Astrocyte of the cerebellum (primary cell): Measurements from ENCODE around the gene ASTN2.

Source experiments
- DNase-seq: peaks from one replicate; pipeline ENCODE4 v3.0.0-alpha.2; 2011; ENCODE audit warnings: low read depth
- H3K4me3 ChIP-seq: 2 replicates; pipeline ENCODE4 v1.5.1; 2011; ENCODE audit warnings: mild to moderate bottlenecking, low read depth, low read length, moderate library complexity
- CTCF ChIP-seq: IDR thresholded peaks from 2 replicates; pipeline ENCODE4 v1.5.1; 2012; ENCODE audit warnings: low read length, low read depth, moderate library complexity, mild to moderate bottlenecking; ENCODE audit errors: missing control alignments
- in situ Hi-C: cut with HindIII; loops from 2 replicates; pipeline ENCODE4 v1.10.0; 2017; ENCODE audit warnings: low sequenced_read_pairs

Gene ASTN2

GRCh38 chr9:116417464-116417863 lies 997.4 kb downstream of the ASTN2 start:
- H3K4me3 ChIP-seq: no peak overlapping the region
- DNase-seq: no peak
- no peak for TF ChIP-seq CTCF
- in situ Hi-C loops: no loop called here

DNA sequence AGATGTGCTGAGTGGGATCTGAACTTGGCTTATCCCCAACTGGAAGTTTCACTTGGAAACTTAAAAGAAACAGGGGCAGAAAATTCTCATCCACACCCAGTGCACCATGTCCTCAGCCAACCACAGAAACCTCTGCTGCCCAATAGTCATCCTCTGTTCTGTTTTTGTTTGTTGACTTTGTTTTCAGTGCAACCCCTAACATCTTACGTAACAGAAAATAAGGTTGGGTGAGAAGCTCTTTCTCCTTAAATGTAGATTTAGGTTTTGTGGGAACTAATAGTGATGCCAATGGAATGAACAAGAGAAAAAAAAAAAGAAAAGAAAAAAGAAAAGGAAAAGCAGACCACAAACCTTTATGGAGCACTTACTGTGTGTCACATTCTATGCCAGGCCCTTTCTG lies 998.4 kb downstream of the ASTN2 start:
- no peak for DNase-seq
- in situ Hi-C loops: no loop called here
- no peak for TF ChIP-seq CTCF
- H3K4me3 ChIP-seq: no peak overlapping the region

DNA sequence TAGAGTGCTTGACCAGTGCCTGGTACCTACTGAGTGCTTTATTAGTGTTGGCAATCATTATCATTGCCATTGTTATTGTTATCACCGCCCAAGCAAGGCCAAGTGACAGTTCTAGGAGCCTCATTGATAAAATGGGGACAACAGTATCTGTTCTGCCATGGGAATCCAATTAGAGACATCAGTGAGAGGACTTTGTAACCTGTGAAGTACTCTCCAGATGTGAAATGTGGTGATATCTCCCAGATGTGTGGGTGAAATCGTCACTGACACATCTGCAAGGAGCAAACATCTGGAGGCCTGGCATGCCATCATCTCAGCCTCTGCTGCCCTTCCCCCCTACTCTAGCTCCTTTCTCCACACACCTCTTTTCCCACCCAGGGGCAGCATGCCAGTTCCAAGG lies 1000.5 kb downstream of the ASTN2 start:
- DNase-seq: no peak
- no peak overlapping the region for H3K4me3 ChIP-seq
- TF ChIP-seq CTCF: no peak
- in situ Hi-C loops: no loop called here

GRCh38 chr9:116411506-116411905 lies 1003.4 kb downstream of the ASTN2 start:
- H3K4me3 ChIP-seq: no peak overlapping the region
- in situ Hi-C loops: no loop called here
- no peak for DNase-seq
- no peak for TF ChIP-seq CTCF

GRCh38 chr9:116409638-116410037 lies 1005.2 kb downstream of the ASTN2 start:
- H3K4me3 ChIP-seq: no peak overlapping the region
- DNase-seq: no peak
- in situ Hi-C loops: no loop called here
- TF ChIP-seq CTCF: no peak

GRCh38 chr9:116409129-116409528 lies 1005.7 kb downstream of the ASTN2 start:
- in situ Hi-C loops: no loop called here
- no peak for DNase-seq
- H3K4me3 ChIP-seq: no peak overlapping the region
- no peak for TF ChIP-seq CTCF

GRCh38 chr9:116406469-116406868 lies 1008.4 kb downstream of the ASTN2 start:
- no peak for DNase-seq
- no peak for TF ChIP-seq CTCF
- no peak overlapping the region for H3K4me3 ChIP-seq
- in situ Hi-C loops: no loop called here
